Liver (tissue), 9 donors: ENCODE measurements around the gene PPIA. TPM values are rescaled to one million over a fixed set of nuclear protein-coding genes. Genes with fewer than 3 reads are reported as not detected.

ENCODE experiments used
- DNase-seq: peaks from one replicate; pipeline ENCODE4 v3.0.0-alpha.2; 2017; ENCODE audit warnings: low spot score
- H3K27ac ChIP-seq, 2 donors: one replicate each; pipeline ENCODE4 v1.7.0; 2013; ENCODE audit warnings: inconsistent platforms in 2 of 2, low read length in 2 of 2, control low read depth in 1 of 2, low read depth in 1 of 2, mild to moderate bottlenecking in 1 of 2
- H3K27me3 ChIP-seq, 4 donors: one replicate each; pipeline versions ENCODE4 v1.6.1 to v1.7.0; 2013; ENCODE audit warnings: low read length in 3 of 4, inconsistent platforms in 1 of 4, mild to moderate bottlenecking in 1 of 4, moderate library complexity in 1 of 4; ENCODE audit not compliant: control insufficient read depth in 4 of 4, insufficient read depth in 4 of 4
- H3K36me3 ChIP-seq, 4 donors: one replicate each; pipeline versions ENCODE4 v1.6.1 to v1.7.0; 2013; ENCODE audit warnings: low read length in 3 of 4, mild to moderate bottlenecking in 3 of 4, low read depth in 1 of 4, moderate library complexity in 1 of 4; ENCODE audit not compliant: control insufficient read depth in 4 of 4, insufficient read depth in 3 of 4
- H3K4me1 ChIP-seq, 4 donors: one replicate each; pipeline versions ENCODE4 v1.6.1 to v1.7.0; 2013; ENCODE audit warnings: low read length in 3 of 4, mild to moderate bottlenecking in 3 of 4, moderate library complexity in 1 of 4; ENCODE audit not compliant: control insufficient read depth in 4 of 4, insufficient read depth in 4 of 4
- H3K4me3 ChIP-seq, 3 donors: one replicate each; pipeline versions ENCODE4 v1.6.1 to v1.7.0; 2013; ENCODE audit warnings: low read length in 3 of 3, control low read depth in 1 of 3, low read depth in 1 of 3, mild to moderate bottlenecking in 1 of 3
- H3K9ac ChIP-seq, 2 donors: one replicate each; pipeline ENCODE4 v1.7.0; 2013; ENCODE audit warnings: low read length in 2 of 2, mild to moderate bottlenecking in 2 of 2, moderate library complexity in 2 of 2, control low read depth in 1 of 2, low read depth in 1 of 2
- H3K9me3 ChIP-seq, 4 donors: one replicate each; pipeline versions ENCODE4 v1.6.1 to v1.7.0; 2013; ENCODE audit warnings: low read length in 3 of 4; ENCODE audit not compliant: control insufficient read depth in 4 of 4
- ATF3 ChIP-seq: IDR thresholded peaks from 2 replicates; pipeline ENCODE4 v1.6.1; 2016; ENCODE audit warnings: antibody characterized with exemption
- CTCF ChIP-seq: fragments of 150-350 bp; IDR thresholded peaks from 2 replicates; pipeline ENCODE4 v1.5.1; 2017; ENCODE audit warnings: improper control_type of control experiment, low read depth, low read length; ENCODE audit not compliant: missing input control
- EGR1 ChIP-seq, 2 donors: IDR thresholded peaks; 2 replicates each; pipeline ENCODE4 v1.6.1; 2016 to 2018; ENCODE audit warnings: antibody characterized with exemption in 2 of 2, low read depth in 2 of 2
- FOXA1 ChIP-seq: IDR thresholded peaks from 2 replicates; pipeline ENCODE4 v1.6.1; 2016; ENCODE audit warnings: antibody characterized with exemption
- FOXA2 ChIP-seq: IDR thresholded peaks from 2 replicates; pipeline ENCODE4 v1.6.1; 2016; ENCODE audit warnings: antibody characterized with exemption
- GABPA ChIP-seq, 2 donors: IDR thresholded peaks in 1 of 2; conservative IDR thresholded peaks in 1 of 2; 2 replicates each; pipeline ENCODE4 v1.6.1; 2016; ENCODE audit warnings: antibody characterized with exemption in 2 of 2, mild to moderate bottlenecking in 1 of 2, moderate library complexity in 1 of 2
- HNF4A ChIP-seq, 2 donors: conservative IDR thresholded peaks; 2 replicates each; pipeline ENCODE4 v1.6.1; 2016; ENCODE audit warnings: antibody characterized with exemption in 2 of 2, mild to moderate bottlenecking in 2 of 2
- HNF4G ChIP-seq: IDR thresholded peaks from 2 replicates; pipeline ENCODE4 v1.6.1; 2016; ENCODE audit warnings: antibody characterized with exemption
- JUND ChIP-seq, 2 donors: IDR thresholded peaks; 2 replicates each; pipeline ENCODE4 v1.6.1; 2016; ENCODE audit warnings: antibody characterized with exemption in 2 of 2
- MAX ChIP-seq: IDR thresholded peaks from 2 replicates; pipeline ENCODE4 v1.6.1; 2016; ENCODE audit warnings: antibody characterized with exemption
- NR2F2 ChIP-seq: IDR thresholded peaks from 2 replicates; pipeline ENCODE4 v1.6.1; 2016; ENCODE audit warnings: antibody characterized with exemption
- RAD21 ChIP-seq, 2 donors: IDR thresholded peaks; 2 replicates each; pipeline ENCODE4 v1.6.1; 2016; ENCODE audit warnings: antibody characterized with exemption in 2 of 2, mild to moderate bottlenecking in 2 of 2
- REST ChIP-seq: IDR thresholded peaks from 2 replicates; pipeline ENCODE4 v1.6.1; 2016; ENCODE audit warnings: antibody characterized with exemption, mild to moderate bottlenecking
- RXRA ChIP-seq, 2 donors: IDR thresholded peaks; 2 replicates each; pipeline ENCODE4 v1.6.1; 2017 to 2018; ENCODE audit warnings: antibody characterized with exemption in 2 of 2, mild to moderate bottlenecking in 1 of 2
- SP1 ChIP-seq: IDR thresholded peaks from 2 replicates; pipeline ENCODE4 v1.6.1; 2018; ENCODE audit warnings: antibody characterized with exemption, mild to moderate bottlenecking
- TAF1 ChIP-seq: conservative IDR thresholded peaks from 2 replicates; pipeline ENCODE4 v1.6.1; 2016; ENCODE audit warnings: antibody characterized with exemption, mild to moderate bottlenecking
- YY1 ChIP-seq: IDR thresholded peaks from 2 replicates; pipeline ENCODE4 v1.6.1; 2016; ENCODE audit warnings: antibody characterized with exemption, mild to moderate bottlenecking
- ZBTB33 ChIP-seq: IDR thresholded peaks from 2 replicates; pipeline ENCODE4 v1.6.1; 2016; ENCODE audit warnings: antibody characterized with exemption
- WGBS: extraction: QIAGEN DNeasy Blood & Tissue Kit; methylation state at CpG from one replicate; pipeline ENCODE4 v1.1.7; 2013; 5-methylcytosine and 5-hydroxymethylcytosine counted together
- polyA plus RNA-seq, 2 donors: library from polyadenylated mRNA; stranded (reverse) in 1 of 2; unstranded in 1 of 2; fragments of 200-250 nt in 1 of 2; fragments of >200 nt in 1 of 2; fragmentation: Nextera tagmentation in 1 of 2; extraction: Ambion mirVana in 1 of 2; gene quantifications; one replicate each; pipeline versions ENCODE4 v1.2.1 to v1.2.3, GENCODE V29; 2013 to 2015
- total RNA-seq, 2 donors: library from RNA; depleted of rRNA; stranded (reverse); fragments of >200 nt; gene quantifications; one replicate each; pipeline ENCODE4 v1.2.3, GENCODE V29; 2014
- donor health status: healthy.
- donor health status: healthy.
- donor health status: healthy.
- donor health status: healthy.
- donor health status: healthy.

Gene PPIA
- total and polyA plus RNA-seq, 4 donors = 834 to 1,873 (median 1,399) TPM

GRCh38 chr7:44776211-44776610 lies 20.3 kb upstream of the PPIA start (continued):
- TF ChIP-seq ATF3 = no peak

GRCh38 chr7:44782460-44782859 lies 14.0 kb upstream of the PPIA start:
- Histone ChIP-seq H3K36me3 (no peaks in the 10 kb centered on the region), H3K4me1 (no peaks in the 10 kb centered on the region), H3K9ac (no peak overlapping the region), H3K9me3 (peaks cover 0 to 3% (median under 1%) of the 10 kb centered on the region in 4 donors), H3K4me3 (no peak overlapping the region), H3K27ac (no peak overlapping the region), H3K27me3 (no peaks in the 10 kb centered on the region)
- TF ChIP-seq SP1 (no peak), RAD21 (IDR thresholded peaks at IDR 0.05) (no peak), EGR1 (IDR thresholded peaks at IDR 0.05; ENCODE audit: low read depth in 2 of 2) (no peak), JUND (IDR thresholded peaks at IDR 0.05) (no peak), ZBTB33 (no peak), MAX (no peak), HNF4G (no peak), CTCF (no peak), GABPA (IDR thresholded peaks at IDR 0.05 in 1 of 2, conservative IDR thresholded peaks at IDR 0.05 in 1 of 2) (no peak), HNF4A (conservative IDR thresholded peaks at IDR 0.05) (no peak), REST (no peak), TAF1 (no peak), YY1 (no peak), FOXA2 (no peak), FOXA1 (no peak), RXRA (IDR thresholded peaks at IDR 0.05) (no peak), NR2F2 (no peak), ATF3 (no peak)
- no peak for DNase-seq
- 98% methylated on average over 1 of the region's 1 CpG for WGBS
